Thoracic aorta (tissue), 2 donors: ENCODE measurements around the gene HDAC11. TPM values are rescaled to one million over a fixed set of nuclear protein-coding genes. Genes with fewer than 3 reads are reported as not detected.

Experiments
- ATAC-seq: fragments of 150-250 bp; one replicate; pipeline ENCODE4 v1.8.0; 2017; ENCODE audit warnings: low read depth; ENCODE audit not compliant: insufficient number of reproducible peaks, low FRiP score
- DNase-seq: peaks from one replicate; pipeline ENCODE4 v3.0.0-alpha.2; 2020; ENCODE audit warnings: low spot score
- H3K27ac ChIP-seq, 2 donors: fragments of 200-600 bp; sonication (generic); 1 replicate in 1 of 2; 2 replicates in 1 of 2; pipeline ENCODE4 v1.5.1; 2016; ENCODE audit warnings: mild to moderate bottlenecking in 2 of 2, moderate library complexity in 2 of 2
- H3K27me3 ChIP-seq: fragments of 200-600 bp; sonication (generic); replicated peaks from 2 replicates; pipeline ENCODE4 v1.6.0; 2016; ENCODE audit warnings: mild to moderate bottlenecking; ENCODE audit not compliant: insufficient read depth
- H3K36me3 ChIP-seq: fragments of 200-600 bp; sonication (generic); one replicate; pipeline ENCODE4 v1.5.1; 2016
- H3K4me1 ChIP-seq, 2 donors: fragments of 200-600 bp; sonication (generic); 1 replicate in 1 of 2; 2 replicates in 1 of 2; pipeline versions ENCODE4 v1.5.1 to v1.6.0; 2016; ENCODE audit warnings: low read depth in 2 of 2, mild to moderate bottlenecking in 1 of 2; ENCODE audit not compliant: control insufficient read depth in 1 of 2
- H3K4me3 ChIP-seq: fragments of 200-600 bp; sonication (generic); 2 replicates; pipeline ENCODE4 v1.5.1; 2016; ENCODE audit warnings: mild to moderate bottlenecking
- H3K9me3 ChIP-seq: fragments of 200-600 bp; sonication (generic); 2 replicates; pipeline ENCODE4 v1.5.1; 2016
- CTCF ChIP-seq: fragments of 200-600 bp; sonication (generic); IDR thresholded peaks from one replicate; pipeline ENCODE4 v1.5.1; 2019; ENCODE audit warnings: antibody characterized with exemption
- total RNA-seq, 2 donors: library from RNA; depleted of rRNA; stranded (reverse); fragments of >200 nt; gene quantifications; one replicate each; pipeline versions ENCODE4 v1.1.0 to v1.2.3, GENCODE V29; 2016

HDAC11 gene
- total RNA-seq, 2 donors from 2014 or later, result 15.8 to 17.4 TPM

- peaks cover 12% of the 10 kb centered on the region for H3K36me3 ChIP-seq
- ATAC-seq (no peak), DNase-seq (no peak)
- no peak overlapping the region for H3K27ac ChIP-seq
- H3K27me3 ChIP-seq, result no peaks in the 10 kb centered on the region
- no peaks in the 10 kb centered on the region for H3K9me3 ChIP-seq
- H3K4me1 ChIP-seq, result no peaks in the 10 kb centered on the region
- TF ChIP-seq CTCF, result no peak
- H3K4me3 ChIP-seq, result no peak overlapping the region
These were observed 27.6 kb downstream of the HDAC11 start for GRCh38 chr3:13507570-13508339.

- H3K4me1 ChIP-seq, result no peaks in the 10 kb centered on the region
- H3K36me3 ChIP-seq, result peaks cover 10% of the 10 kb centered on the region
- no peak for TF ChIP-seq CTCF
- H3K27me3 ChIP-seq, result no peaks in the 10 kb centered on the region
- H3K4me3 ChIP-seq, result no peak overlapping the region
- ATAC-seq, result no peak
- no peak overlapping the region for H3K27ac ChIP-seq
- no peaks in the 10 kb centered on the region for H3K9me3 ChIP-seq
- DNase-seq, result no peak
These were observed 28.4 kb downstream of the HDAC11 start for GRCh38 chr3:13508496-13508895.

- ATAC-seq (no peak), DNase-seq (no peak)
- Histone ChIP-seq H3K27ac (no peak overlapping the region), H3K9me3 (no peaks in the 10 kb centered on the region), H3K27me3 (no peaks in the 10 kb centered on the region), H3K36me3 (peaks cover 5% of the 10 kb centered on the region), H3K4me1 (no peaks in the 10 kb centered on the region), H3K4me3 (no peak overlapping the region)
- no peak for TF ChIP-seq CTCF
These were observed 29.1 kb downstream of the HDAC11 start for GRCh38 chr3:13509059-13509815.

- no peak overlapping the region for H3K27ac ChIP-seq
- no peaks in the 10 kb centered on the region for H3K4me1 ChIP-seq
- H3K9me3 ChIP-seq, result no peaks in the 10 kb centered on the region
- ATAC-seq (no peak), DNase-seq (no peak)
- H3K4me3 ChIP-seq, result no peak overlapping the region
- H3K27me3 ChIP-seq, result no peaks in the 10 kb centered on the region
- TF ChIP-seq CTCF, result no peak
- peaks cover 1% of the 10 kb centered on the region for H3K36me3 ChIP-seq
These were observed 29.7 kb downstream of the HDAC11 start for GRCh38 chr3:13509816-13510192.

- TF ChIP-seq CTCF, result no peak
- Histone ChIP-seq H3K4me1 (peaks cover 0 to 17% of the 10 kb centered on the region in 2 donors), H3K9me3 (no peaks in the 10 kb centered on the region), H3K4me3 (no peak overlapping the region), H3K27me3 (no peaks in the 10 kb centered on the region), H3K27ac (no peak overlapping the region), H3K36me3 (no peaks in the 10 kb centered on the region)
- DNase-seq (no peak), ATAC-seq (no peak)
These were observed 32.3 kb downstream of the HDAC11 start for GRCh38 chr3:13512451-13512850.
